ENCODE data around the gene PRSS38. TPM values are rescaled to one million over a fixed set of nuclear protein-coding genes. Genes with fewer than 3 reads are reported as not detected.

PRSS38 gene
- polyA plus RNA-seq, 2 donors = not detected

GRCh38 chr1:227887697-227888403 is 72.4 kb downstream of the PRSS38 start:
- Histone ChIP-seq H3K9me3 (ENCODE audit: control insufficient read depth in 2 of 2, insufficient read depth in 1 of 2, low read depth in 1 of 2, low read length in 1 of 2) (no peaks in the 10 kb centered on the region), H3K4me3 (ENCODE audit: low read depth in 1 of 2, low read length in 2 of 2) (peak overlapping the region; percentile 24 to 32), H3K27ac (ENCODE audit: low read depth in 2 of 2, low read length in 1 of 2) (peak overlapping the region; percentile 59 to 84), H3K36me3 (ENCODE audit: control insufficient read depth in 2 of 2, insufficient read depth in 2 of 2, low read length in 1 of 2) (no peaks in the 10 kb centered on the region), H3K4me1 (ENCODE audit: control insufficient read depth in 2 of 2, insufficient read depth in 2 of 2, low read length in 1 of 2) (peaks cover 11 to 25% of the 10 kb centered on the region in 2 donors), H3K27me3 (ENCODE audit: control insufficient read depth in 1 of 2, insufficient read depth in 2 of 2, low read length in 2 of 2) (no peaks in the 10 kb centered on the region)
- WGBS, 2 donors = 47 to 49% methylated on average over 33 to 40 of the region's 40 CpGs

- 80 to 86% methylated on average over 8 of the region's 8 CpGs for WGBS, 2 donors
- Histone ChIP-seq H3K9me3 (ENCODE audit: control insufficient read depth in 2 of 2, insufficient read depth in 1 of 2, low read depth in 1 of 2, low read length in 1 of 2) (no peaks in the 10 kb centered on the region), H3K27me3 (ENCODE audit: control insufficient read depth in 1 of 2, insufficient read depth in 2 of 2, low read length in 2 of 2) (no peaks in the 10 kb centered on the region), H3K27ac (ENCODE audit: low read depth in 2 of 2, low read length in 1 of 2) (peak overlapping the region; percentile 6 to 66), H3K4me3 (ENCODE audit: low read depth in 1 of 2, low read length in 2 of 2) (no peak overlapping the region), H3K4me1 (ENCODE audit: control insufficient read depth in 2 of 2, insufficient read depth in 2 of 2, low read length in 1 of 2) (peaks cover 11 to 25% of the 10 kb centered on the region in 2 donors), H3K36me3 (ENCODE audit: control insufficient read depth in 2 of 2, insufficient read depth in 2 of 2, low read length in 1 of 2) (no peaks in the 10 kb centered on the region)
Measured at GRCh38 chr1:227888404-227889046, 73.0 kb downstream of the PRSS38 start.

- WGBS, 2 donors = 66 to 70% methylated on average over 14 of the region's 14 CpGs
- Histone ChIP-seq H3K4me1 (ENCODE audit: control insufficient read depth in 2 of 2, insufficient read depth in 2 of 2, low read length in 1 of 2) (peaks cover 11 to 20% of the 10 kb centered on the region in 2 donors), H3K9me3 (ENCODE audit: control insufficient read depth in 2 of 2, insufficient read depth in 1 of 2, low read depth in 1 of 2, low read length in 1 of 2) (no peaks in the 10 kb centered on the region), H3K36me3 (ENCODE audit: control insufficient read depth in 2 of 2, insufficient read depth in 2 of 2, low read length in 1 of 2) (no peaks in the 10 kb centered on the region), H3K27me3 (ENCODE audit: control insufficient read depth in 1 of 2, insufficient read depth in 2 of 2, low read length in 2 of 2) (no peaks in the 10 kb centered on the region), H3K27ac (ENCODE audit: low read depth in 2 of 2, low read length in 1 of 2) (no peak overlapping the region), H3K4me3 (ENCODE audit: low read depth in 1 of 2, low read length in 2 of 2) (no peak overlapping the region)
Measured at GRCh38 chr1:227889047-227889862, 73.8 kb downstream of the PRSS38 start.

GRCh38 chr1:227889863-227890405 is 74.5 kb downstream of the PRSS38 start:
- 80 to 87% methylated on average over 13 of the region's 13 CpGs for WGBS, 2 donors
- Histone ChIP-seq H3K27me3 (ENCODE audit: control insufficient read depth in 1 of 2, insufficient read depth in 2 of 2, low read length in 2 of 2) (no peaks in the 10 kb centered on the region), H3K36me3 (ENCODE audit: control insufficient read depth in 2 of 2, insufficient read depth in 2 of 2, low read length in 1 of 2) (no peaks in the 10 kb centered on the region), H3K4me3 (ENCODE audit: low read depth in 1 of 2, low read length in 2 of 2) (no peak overlapping the region), H3K9me3 (ENCODE audit: control insufficient read depth in 2 of 2, insufficient read depth in 1 of 2, low read depth in 1 of 2, low read length in 1 of 2) (no peaks in the 10 kb centered on the region), H3K4me1 (ENCODE audit: control insufficient read depth in 2 of 2, insufficient read depth in 2 of 2, low read length in 1 of 2) (peaks cover 11 to 14% of the 10 kb centered on the region in 2 donors), H3K27ac (ENCODE audit: low read depth in 2 of 2, low read length in 1 of 2) (no peak overlapping the region)

GRCh38 chr1:227890451-227891222 is 75.2 kb downstream of the PRSS38 start:
- no peaks in the 10 kb centered on the region for H3K36me3 ChIP-seq (ENCODE audit: control insufficient read depth in 2 of 2, insufficient read depth in 2 of 2, low read length in 1 of 2)
- H3K9me3 ChIP-seq (ENCODE audit: control insufficient read depth in 2 of 2, insufficient read depth in 1 of 2, low read depth in 1 of 2, low read length in 1 of 2) = no peaks in the 10 kb centered on the region
- H3K27ac ChIP-seq (ENCODE audit: low read depth in 2 of 2, low read length in 1 of 2) = no peak overlapping the region
- H3K4me3 ChIP-seq (ENCODE audit: low read depth in 1 of 2, low read length in 2 of 2) = no peak overlapping the region
- H3K27me3 ChIP-seq (ENCODE audit: control insufficient read depth in 1 of 2, insufficient read depth in 2 of 2, low read length in 2 of 2) = no peaks in the 10 kb centered on the region
- peaks cover 8 to 11% of the 10 kb centered on the region in 2 donors for H3K4me1 ChIP-seq (ENCODE audit: control insufficient read depth in 2 of 2, insufficient read depth in 2 of 2, low read length in 1 of 2)
- 87 to 90% methylated on average over 13 of the region's 13 CpGs for WGBS, 2 donors

DNA sequence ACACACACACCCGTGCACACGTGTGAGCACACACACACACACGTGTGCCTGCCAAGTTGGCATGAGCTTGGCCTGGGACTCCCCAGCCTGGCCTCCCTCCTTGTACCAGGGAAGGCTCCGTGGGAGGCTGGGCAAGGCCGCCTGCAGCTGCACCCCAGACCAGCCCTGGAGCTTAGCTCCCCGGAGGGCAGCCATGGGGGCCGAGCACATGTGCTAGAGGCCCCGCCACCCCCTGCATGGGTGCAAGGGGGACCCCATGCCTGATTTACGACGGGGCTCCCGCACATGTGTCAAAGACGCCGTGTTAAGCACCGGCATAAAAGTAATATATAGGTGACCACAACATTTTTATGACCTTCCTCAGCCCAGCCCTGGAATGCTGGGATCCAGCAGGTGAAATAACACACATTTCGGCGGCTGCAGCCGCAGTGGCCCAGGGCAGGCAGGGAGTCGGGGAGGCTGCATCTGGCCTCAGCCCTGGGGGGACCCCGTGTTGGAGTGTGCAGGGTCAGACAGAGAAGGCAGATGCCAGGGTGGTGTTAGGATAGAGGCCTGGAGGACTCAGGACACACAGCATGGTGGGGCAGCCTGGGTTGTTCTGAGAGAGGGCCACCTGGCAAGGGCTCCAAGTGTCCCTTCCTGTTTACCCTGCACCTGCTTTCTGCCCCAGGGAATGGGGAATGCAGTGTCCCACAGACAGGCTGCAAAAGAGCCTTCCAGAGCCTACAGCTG is 75.9 kb downstream of the PRSS38 start:
- Histone ChIP-seq H3K4me3 (ENCODE audit: low read depth in 1 of 2, low read length in 2 of 2) (no peak overlapping the region), H3K36me3 (ENCODE audit: control insufficient read depth in 2 of 2, insufficient read depth in 2 of 2, low read length in 1 of 2) (no peaks in the 10 kb centered on the region), H3K27ac (ENCODE audit: low read depth in 2 of 2, low read length in 1 of 2) (no peak overlapping the region), H3K4me1 (ENCODE audit: control insufficient read depth in 2 of 2, insufficient read depth in 2 of 2, low read length in 1 of 2) (peaks cover 3 to 5% of the 10 kb centered on the region in 2 donors), H3K9me3 (ENCODE audit: control insufficient read depth in 2 of 2, insufficient read depth in 1 of 2, low read depth in 1 of 2, low read length in 1 of 2) (no peaks in the 10 kb centered on the region), H3K27me3 (ENCODE audit: control insufficient read depth in 1 of 2, insufficient read depth in 2 of 2, low read length in 2 of 2) (no peaks in the 10 kb centered on the region)
- 84 to 85% methylated on average over 19 of the region's 19 CpGs for WGBS, 2 donors

GRCh38 chr1:227891955-227892488 is 76.5 kb downstream of the PRSS38 start:
- peaks cover 0 to 5% of the 10 kb centered on the region in 2 donors for H3K4me1 ChIP-seq (ENCODE audit: control insufficient read depth in 2 of 2, insufficient read depth in 2 of 2, low read length in 1 of 2)
- no peak overlapping the region for H3K4me3 ChIP-seq (ENCODE audit: low read depth in 1 of 2, low read length in 2 of 2)
- no peaks in the 10 kb centered on the region for H3K9me3 ChIP-seq (ENCODE audit: control insufficient read depth in 2 of 2, insufficient read depth in 1 of 2, low read depth in 1 of 2, low read length in 1 of 2)
- H3K36me3 ChIP-seq (ENCODE audit: control insufficient read depth in 2 of 2, insufficient read depth in 2 of 2, low read length in 1 of 2) = no peaks in the 10 kb centered on the region
- 85 to 86% methylated on average over 6 of the region's 6 CpGs for WGBS, 2 donors
- H3K27me3 ChIP-seq (ENCODE audit: control insufficient read depth in 1 of 2, insufficient read depth in 2 of 2, low read length in 2 of 2) = no peaks in the 10 kb centered on the region
- H3K27ac ChIP-seq (ENCODE audit: low read depth in 2 of 2, low read length in 1 of 2) = no peak overlapping the region

DNA sequence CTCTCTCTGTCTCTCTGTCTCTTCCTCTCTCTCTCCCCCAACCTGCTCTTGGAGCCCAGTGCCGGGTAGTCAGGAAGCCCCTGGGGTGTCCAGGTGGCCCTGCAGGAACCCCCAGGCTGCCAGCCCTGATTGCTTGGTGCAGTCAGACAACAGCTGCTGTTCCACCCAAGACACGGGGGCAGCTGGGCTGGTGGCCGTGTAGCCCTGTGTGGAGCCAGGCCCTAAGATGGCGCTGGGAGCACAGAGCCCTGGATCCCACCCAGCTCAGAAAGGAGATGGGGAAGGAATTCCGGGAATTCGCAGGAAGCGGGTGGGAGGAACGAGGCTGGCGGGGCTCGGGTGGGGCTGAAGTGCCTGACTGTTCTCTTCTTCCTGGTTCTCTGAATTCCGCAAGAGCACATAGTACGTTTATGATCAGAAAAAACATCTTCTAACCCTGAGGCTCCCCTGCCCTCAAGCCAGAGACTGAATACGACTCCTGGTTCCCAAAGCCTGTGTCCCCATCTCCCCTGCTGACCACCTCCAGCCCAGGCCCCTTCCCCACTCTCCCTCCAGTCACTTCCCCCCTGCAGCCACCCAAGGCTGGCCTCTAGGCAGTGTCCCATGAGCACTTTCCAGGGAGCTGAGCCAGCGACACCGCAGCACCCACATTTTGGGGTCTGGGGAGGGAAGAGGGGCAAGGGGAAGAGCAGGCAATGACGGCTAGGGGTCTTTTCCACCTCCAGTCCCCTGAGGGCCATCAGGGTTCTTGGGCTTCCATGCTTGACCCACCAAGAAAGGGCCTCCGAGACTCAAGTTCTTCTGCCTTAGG is 77.2 kb downstream of the PRSS38 start:
- H3K9me3 ChIP-seq (ENCODE audit: control insufficient read depth in 2 of 2, insufficient read depth in 1 of 2, low read depth in 1 of 2, low read length in 1 of 2) = no peaks in the 10 kb centered on the region
- H3K27ac ChIP-seq (ENCODE audit: low read depth in 2 of 2, low read length in 1 of 2) = no peak overlapping the region
- H3K4me3 ChIP-seq (ENCODE audit: low read depth in 1 of 2, low read length in 2 of 2) = no peak overlapping the region
- no peaks in the 10 kb centered on the region for H3K27me3 ChIP-seq (ENCODE audit: control insufficient read depth in 1 of 2, insufficient read depth in 2 of 2, low read length in 2 of 2)
- H3K4me1 ChIP-seq (ENCODE audit: control insufficient read depth in 2 of 2, insufficient read depth in 2 of 2, low read length in 1 of 2) = peaks cover 0 to 5% of the 10 kb centered on the region in 2 donors
- WGBS, 2 donors = 64 to 71% methylated on average over 17 of the region's 17 CpGs
- no peaks in the 10 kb centered on the region for H3K36me3 ChIP-seq (ENCODE audit: control insufficient read depth in 2 of 2, insufficient read depth in 2 of 2, low read length in 1 of 2)

Data from esophagus (tissue), 2 donors.